SH-SY5Y (cell line): ENCODE data around the gene FHAD1.

ENCODE experiments used
- GATA2 ChIP-seq: IDR thresholded peaks from 2 replicates; pipeline ENCODE4 v1.6.1; 2011; ENCODE audit warnings: mild to moderate bottlenecking, low read depth, low read length
- GATA3 ChIP-seq: IDR thresholded peaks from 2 replicates; pipeline ENCODE4 v1.6.1; 2011; ENCODE audit warnings: low read depth, mild to moderate bottlenecking, low read length, moderate library complexity

The FHAD1 gene

GRCh38 chr1:15251857-15252835 is 5.1 kb downstream of the FHAD1 start:
- no peak for TF ChIP-seq GATA2
- no peak for TF ChIP-seq GATA3

GRCh38 chr1:15254559-15254958 is 7.5 kb downstream of the FHAD1 start:
- TF ChIP-seq GATA3 (no peak), GATA2 (no peak)

- no peak for TF ChIP-seq GATA3
- TF ChIP-seq GATA2 = no peak
Observed at GRCh38 chr1:15255582-15256149, 8.6 kb downstream of the FHAD1 start.

GRCh38 chr1:15256584-15256983 is 9.6 kb downstream of the FHAD1 start:
- TF ChIP-seq GATA3 (no peak), GATA2 (no peak)

- TF ChIP-seq GATA3 = no peak
- TF ChIP-seq GATA2 = no peak
Observed at GRCh38 chr1:15257309-15257708, 10.3 kb downstream of the FHAD1 start.

- TF ChIP-seq GATA3 (no peak), GATA2 (no peak)
Observed at GRCh38 chr1:15258833-15259621, 12.0 kb downstream of the FHAD1 start.

GRCh38 chr1:15259622-15260007 is 12.6 kb downstream of the FHAD1 start:
- TF ChIP-seq GATA3 (no peak), GATA2 (no peak)

GRCh38 chr1:15260418-15261154 is 13.6 kb downstream of the FHAD1 start:
- TF ChIP-seq GATA2 = no peak
- TF ChIP-seq GATA3 = no peak

GRCh38 chr1:15261155-15262002 is 14.4 kb downstream of the FHAD1 start:
- TF ChIP-seq GATA2 (no peak), GATA3 (no peak)

- no peak for TF ChIP-seq GATA2
- TF ChIP-seq GATA3 = no peak
Observed at GRCh38 chr1:15262003-15262377, 15.0 kb downstream of the FHAD1 start.

- TF ChIP-seq GATA2 = no peak
- TF ChIP-seq GATA3 = no peak
Observed at GRCh38 chr1:15262706-15263105, 15.7 kb downstream of the FHAD1 start.

- TF ChIP-seq GATA3 (no peak), GATA2 (no peak)
Observed at GRCh38 chr1:15264769-15265168, 17.7 kb downstream of the FHAD1 start.

- TF ChIP-seq GATA3 (no peak), GATA2 (no peak)
Observed at GRCh38 chr1:15271196-15271595, 24.2 kb downstream of the FHAD1 start.

- TF ChIP-seq GATA3 = no peak
- no peak for TF ChIP-seq GATA2
Observed at GRCh38 chr1:15272009-15272781, 25.2 kb downstream of the FHAD1 start.
